Ascending aorta (tissue), 2 donors: Measurements from ENCODE around the gene PBX3. TPM values are rescaled to one million over a fixed set of nuclear protein-coding genes. Genes with fewer than 3 reads are reported as not detected.

ENCODE experiments used
- DNase-seq, 2 donors: peaks; one replicate each; pipeline ENCODE4 v3.0.0-alpha.2; 2019; ENCODE audit warnings: low spot score in 2 of 2
- H3K27ac ChIP-seq, 2 donors: fragments of 200-600 bp; sonication (generic); one replicate each; pipeline ENCODE4 v1.5.1; 2016 to 2017; ENCODE audit warnings: mild to moderate bottlenecking in 1 of 2
- H3K27me3 ChIP-seq: fragments of 200-600 bp; sonication (generic); one replicate; pipeline ENCODE4 v1.5.1; 2017
- H3K36me3 ChIP-seq, 2 donors: fragments of 200-600 bp; sonication (generic); one replicate each; pipeline ENCODE4 v1.5.1; 2016
- H3K4me1 ChIP-seq, 2 donors: fragments of 200-600 bp; sonication (generic); one replicate each; pipeline ENCODE4 v1.5.1; 2016 to 2017; ENCODE audit warnings: mild to moderate bottlenecking in 1 of 2
- H3K4me3 ChIP-seq, 2 donors: fragments of 200-600 bp; sonication (generic); one replicate each; pipeline ENCODE4 v1.5.1; 2016 to 2017; ENCODE audit warnings: mild to moderate bottlenecking in 1 of 2
- H3K9me3 ChIP-seq, 2 donors: fragments of 200-600 bp; sonication (generic); one replicate each; pipeline ENCODE4 v1.5.1; 2016
- intact Hi-C: fragments of 100-400 bp; cut with DNase I; formaldehyde crosslinking; loops from one replicate; pipeline ENCODE4 v1.15.1; 2023
- total RNA-seq: library from RNA; depleted of rRNA; stranded (reverse); fragments of >200 nt; gene quantifications from one replicate; pipeline ENCODE4 v1.1.0, GENCODE V29; 2016
- TF ChIP-seq, protein P1 (sequence below), 3 experiments: fragments of 200-600 bp in 2 of 3; fragments of 450-650 bp in 1 of 3; sonication (generic) in 2 of 3; IDR thresholded peaks; one replicate each; pipeline ENCODE4 v1.5.1; 2016 to 2019; ENCODE audit warnings: antibody characterized with exemption in 3 of 3, mild to moderate bottlenecking in 1 of 3, moderate library complexity in 1 of 3

The PBX3 gene
- total RNA-seq, 1 donor from 2014 or later, result 24.3 TPM

DNA sequence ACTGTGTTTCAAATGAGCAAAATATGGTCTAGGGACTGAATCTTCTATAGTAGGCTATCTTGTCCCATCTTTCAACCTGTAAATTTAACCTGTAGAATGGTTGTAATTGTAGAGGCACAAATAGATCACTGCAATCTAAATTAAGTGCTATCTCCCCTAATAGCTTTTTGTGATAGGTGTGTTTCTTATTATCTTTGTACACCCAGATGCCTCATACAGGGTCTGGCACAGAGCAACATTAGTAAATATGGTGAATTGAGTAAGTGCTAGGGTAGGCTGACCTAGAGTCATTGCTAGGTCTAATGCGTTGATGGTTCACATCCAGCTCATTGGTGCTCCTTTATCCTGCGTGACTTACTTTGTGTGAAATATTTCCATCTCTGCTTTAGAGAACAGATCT lies 100.6 kb downstream of the PBX3 start:
- TF ChIP-seq, protein P1, sequence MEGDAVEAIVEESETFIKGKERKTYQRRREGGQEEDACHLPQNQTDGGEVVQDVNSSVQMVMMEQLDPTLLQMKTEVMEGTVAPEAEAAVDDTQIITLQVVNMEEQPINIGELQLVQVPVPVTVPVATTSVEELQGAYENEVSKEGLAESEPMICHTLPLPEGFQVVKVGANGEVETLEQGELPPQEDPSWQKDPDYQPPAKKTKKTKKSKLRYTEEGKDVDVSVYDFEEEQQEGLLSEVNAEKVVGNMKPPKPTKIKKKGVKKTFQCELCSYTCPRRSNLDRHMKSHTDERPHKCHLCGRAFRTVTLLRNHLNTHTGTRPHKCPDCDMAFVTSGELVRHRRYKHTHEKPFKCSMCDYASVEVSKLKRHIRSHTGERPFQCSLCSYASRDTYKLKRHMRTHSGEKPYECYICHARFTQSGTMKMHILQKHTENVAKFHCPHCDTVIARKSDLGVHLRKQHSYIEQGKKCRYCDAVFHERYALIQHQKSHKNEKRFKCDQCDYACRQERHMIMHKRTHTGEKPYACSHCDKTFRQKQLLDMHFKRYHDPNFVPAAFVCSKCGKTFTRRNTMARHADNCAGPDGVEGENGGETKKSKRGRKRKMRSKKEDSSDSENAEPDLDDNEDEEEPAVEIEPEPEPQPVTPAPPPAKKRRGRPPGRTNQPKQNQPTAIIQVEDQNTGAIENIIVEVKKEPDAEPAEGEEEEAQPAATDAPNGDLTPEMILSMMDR (IDR thresholded peaks at IDR 0.05), result no peak
- Histone ChIP-seq H3K4me3 (no peak overlapping the region), H3K9me3 (no peaks in the 10 kb centered on the region), H3K36me3 (no peaks in the 10 kb centered on the region), H3K4me1 (peaks cover 0 to 3% of the 10 kb centered on the region in 2 donors), H3K27me3 (no peaks in the 10 kb centered on the region), H3K27ac (no peak overlapping the region)
- intact Hi-C loops, result no loop called here
- no peak for DNase-seq

DNA sequence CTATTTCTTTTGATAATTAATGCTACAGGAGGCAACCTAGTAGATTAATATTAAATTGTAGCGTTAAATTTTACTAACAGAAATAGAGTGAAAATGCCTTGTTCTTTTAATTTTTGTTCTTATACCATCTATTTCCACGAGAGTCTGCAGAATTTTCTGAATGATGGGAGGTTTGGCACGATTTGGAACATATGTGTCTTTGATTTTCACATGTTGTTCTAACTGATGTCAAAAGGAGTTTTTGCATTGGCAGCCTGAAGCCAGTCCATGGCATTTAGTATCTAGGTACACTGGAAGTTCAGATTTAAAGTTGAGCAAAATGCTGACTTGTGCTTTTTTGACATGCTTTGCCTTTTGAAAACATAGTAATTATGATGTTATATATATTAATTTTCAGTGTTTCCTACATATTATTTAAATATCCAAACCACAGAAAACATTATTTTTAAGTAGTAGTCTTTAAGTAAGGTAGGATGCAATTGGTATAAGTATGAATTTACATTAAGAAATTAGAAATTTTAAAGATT lies 103.0 kb downstream of the PBX3 start:
- TF ChIP-seq, protein P1 (IDR thresholded peaks at IDR 0.05), result no peak
- H3K4me3 ChIP-seq, result no peak overlapping the region
- H3K9me3 ChIP-seq, result no peaks in the 10 kb centered on the region
- intact Hi-C loops, result no loop called here
- H3K4me1 ChIP-seq, result no peaks in the 10 kb centered on the region
- H3K27ac ChIP-seq, result no peak overlapping the region
- H3K36me3 ChIP-seq, result no peaks in the 10 kb centered on the region
- no peaks in the 10 kb centered on the region for H3K27me3 ChIP-seq
- no peak for DNase-seq

DNA sequence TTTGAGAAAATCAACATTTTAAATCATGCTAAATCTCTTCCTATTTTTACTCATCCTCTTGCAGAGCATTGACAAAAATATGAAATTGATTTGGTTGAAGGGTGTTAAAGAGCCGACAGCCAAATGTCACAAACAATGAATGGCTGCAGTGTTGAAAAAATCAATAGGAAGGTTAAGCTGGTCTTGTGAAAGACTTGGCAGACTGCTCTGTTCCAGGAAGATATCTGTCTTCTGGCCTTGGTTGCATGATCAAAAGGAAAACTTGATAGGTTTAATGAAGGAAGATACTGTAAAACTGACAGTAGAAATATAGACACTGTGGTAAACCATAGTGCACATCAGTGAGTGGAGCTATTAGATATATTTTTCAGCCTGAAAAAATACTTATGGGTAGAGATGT lies 103.6 kb downstream of the PBX3 start:
- TF ChIP-seq, protein P1 (IDR thresholded peaks at IDR 0.05), result no peak
- Histone ChIP-seq H3K36me3 (no peaks in the 10 kb centered on the region), H3K4me3 (no peak overlapping the region), H3K4me1 (no peaks in the 10 kb centered on the region), H3K9me3 (no peaks in the 10 kb centered on the region), H3K27me3 (no peaks in the 10 kb centered on the region), H3K27ac (no peak overlapping the region)
- no peak for DNase-seq
- intact Hi-C loops, result no loop called here

DNA sequence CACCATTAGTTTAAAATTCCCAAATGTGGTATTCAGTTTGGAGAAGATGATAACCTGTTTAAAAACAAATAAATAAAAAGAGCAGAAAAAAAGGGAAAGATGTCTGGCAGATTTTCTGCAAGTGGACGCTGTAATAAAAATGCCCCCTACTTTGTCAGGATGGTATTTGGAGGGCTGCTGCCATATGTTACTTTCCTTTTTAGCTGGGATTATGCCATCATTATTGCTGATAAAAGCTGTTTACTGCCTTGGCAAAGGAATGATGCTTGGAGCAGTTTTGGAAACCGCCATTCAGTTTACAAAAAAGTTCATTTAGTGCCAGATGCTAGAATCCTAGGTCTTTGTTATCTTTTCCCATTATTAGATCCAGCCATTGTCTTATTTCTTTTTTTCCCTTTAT lies 104.8 kb downstream of the PBX3 start:
- DNase-seq, result no peak
- Histone ChIP-seq H3K27me3 (no peaks in the 10 kb centered on the region), H3K27ac (no peak overlapping the region), H3K36me3 (no peaks in the 10 kb centered on the region), H3K9me3 (no peaks in the 10 kb centered on the region), H3K4me3 (no peak overlapping the region), H3K4me1 (no peaks in the 10 kb centered on the region)
- TF ChIP-seq, protein P1 (IDR thresholded peaks at IDR 0.05), result no peak
- intact Hi-C loops, result no loop called here

DNA sequence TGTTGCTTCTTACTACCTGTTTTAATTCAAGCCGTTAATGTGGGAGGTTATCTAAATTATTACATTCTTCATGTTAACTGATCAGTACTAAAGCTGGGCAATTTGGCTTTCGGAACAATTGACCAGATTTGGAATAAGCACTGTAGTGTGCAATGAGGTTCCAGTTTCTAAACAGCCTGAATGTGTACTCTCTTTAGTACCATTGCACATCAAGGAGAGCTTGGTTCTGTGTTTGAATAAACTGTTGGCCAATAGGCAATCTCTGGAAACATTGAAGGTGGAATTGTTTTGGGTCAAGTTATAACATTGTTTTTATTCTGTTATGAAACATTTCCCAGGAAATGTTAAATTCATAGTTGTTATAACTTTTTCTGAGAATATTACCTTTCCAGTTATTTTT lies 105.2 kb downstream of the PBX3 start:
- intact Hi-C loops, result no loop called here
- H3K27ac ChIP-seq, result no peak overlapping the region
- no peaks in the 10 kb centered on the region for H3K27me3 ChIP-seq
- TF ChIP-seq, protein P1 (IDR thresholded peaks at IDR 0.05), result no peak
- H3K4me1 ChIP-seq, result no peaks in the 10 kb centered on the region
- no peak for DNase-seq
- no peak overlapping the region for H3K4me3 ChIP-seq
- H3K36me3 ChIP-seq, result no peaks in the 10 kb centered on the region
- H3K9me3 ChIP-seq, result no peaks in the 10 kb centered on the region
